Measurements from ENCODE around the gene FBXL2. TPM values are rescaled to one million over a fixed set of nuclear protein-coding genes. Genes with fewer than 3 reads are reported as not detected.

FBXL2 gene
- total and polyA plus RNA-seq, 2 of the 4 experiments (the other 2 are of a cell fraction): 15.8 to 21.0 TPM

GRCh38 chr3:33229066-33229465 lies 48.2 kb upstream of the FBXL2 start:
- H3K18ac ChIP-seq (ENCODE audit: low read depth, low read length): no peak overlapping the region
- H3K9me3 ChIP-seq (ENCODE audit: control insufficient read depth, insufficient read depth, low read length): no peaks in the 10 kb centered on the region
- intact Hi-C loops (cut with micrococcal nuclease) (no loop called here), in situ Hi-C loops (cut with MboI; ENCODE audit: low sequenced_read_pairs) (no loop called here), dilution Hi-C loops (cut with HindIII; ENCODE audit: low sequenced_read_pairs, unreplicated experiment) (no loop called here)
- no peak overlapping the region for H2BK120ac ChIP-seq (ENCODE audit: low read depth, low read length)
- no peak overlapping the region for H2AFZ ChIP-seq (replicated peaks; ENCODE audit: low read length, poor library complexity)
- no peak overlapping the region for H3K56ac ChIP-seq (ENCODE audit: extremely low read depth, insufficient read depth, low read length)
- DNase-seq: no peak
- H3K4ac ChIP-seq (ENCODE audit: low read depth, low read length): no peak overlapping the region
- H3K27ac ChIP-seq (ENCODE audit: insufficient read depth, low read length): no peak overlapping the region
- no peaks in the 10 kb centered on the region for H3K4me1 ChIP-seq (ENCODE audit: control insufficient read depth, insufficient read depth, low read length)
- WGBS, 2 experiments (ENCODE audit: extremely low coverage in 2 of 2, insufficient read length in 1 of 2): 80% methylated on average over 1 of the region's 3 CpGs; no CpG with 5 or more reads in 1 of the 2 experiments
- H3K36me3 ChIP-seq (ENCODE audit: control insufficient read depth, insufficient read depth, low read length): no peaks in the 10 kb centered on the region
- H2AK5ac ChIP-seq (ENCODE audit: low read depth, low read length): no peak overlapping the region
- ATAC-seq (ENCODE audit: low read depth): no peak
- TF ChIP-seq RCOR1 (IDR thresholded peaks at IDR 0.05; ENCODE audit: insufficient replicate concordance, low read length): no peak
- TF ChIP-seq ELK1 (IDR thresholded peaks at IDR 0.05; ENCODE audit: borderline replicate concordance, low read depth, low read length): no peak
- no peak for TF ChIP-seq SMC3 (IDR thresholded peaks at IDR 0.05; ENCODE audit: low read depth, low read length)
- TF ChIP-seq CHD1 (IDR thresholded peaks at IDR 0.05; ENCODE audit: low read depth, low read length): no peak
- no peak for TF ChIP-seq FOS (IDR thresholded peaks at IDR 0.05; ENCODE audit: low read depth, low read length)
- TF ChIP-seq CEBPB (IDR thresholded peaks at IDR 0.05; ENCODE audit: low read depth, low read length): no peak
- no peak for TF ChIP-seq MXI1 (IDR thresholded peaks at IDR 0.05; ENCODE audit: borderline replicate concordance, low read depth, low read length)
- no peak for TF ChIP-seq MAZ (IDR thresholded peaks at IDR 0.05; ENCODE audit: borderline replicate concordance, low read depth, low read length)
- no peak for TF ChIP-seq RFX5 (IDR thresholded peaks at IDR 0.05; ENCODE audit: low read depth, low read length)
- TF ChIP-seq POLR2A (IDR thresholded peaks at IDR 0.05; ENCODE audit: low read depth, low read length): no peak
- no peak for TF ChIP-seq BHLHE40 (IDR thresholded peaks at IDR 0.05; ENCODE audit: low read depth, low read length)
- TF ChIP-seq CTCF (conservative IDR thresholded peaks at IDR 0.05; ENCODE audit: low read depth, low read length): no peak
- TF ChIP-seq NFE2L2 (IDR thresholded peaks at IDR 0.05; ENCODE audit: low read depth, low read length): no peak
- no peak for TF ChIP-seq USF2 (IDR thresholded peaks at IDR 0.05; ENCODE audit: low read depth, low read length)
- TF ChIP-seq RAD21 (IDR thresholded peaks at IDR 0.05; ENCODE audit: low read length): no peak
- no peak for TF ChIP-seq MAFK (IDR thresholded peaks at IDR 0.05; ENCODE audit: low read depth, low read length)
- no peak overlapping the region for H2BK20ac ChIP-seq (ENCODE audit: low read depth, low read length)
- no peaks in the 10 kb centered on the region for H4K20me1 ChIP-seq (ENCODE audit: insufficient read depth, low read length)
- no peaks in the 10 kb centered on the region for H3K79me1 ChIP-seq (ENCODE audit: low read depth in 1 of 2, low read length in 2 of 2)
- H3K23ac ChIP-seq (ENCODE audit: low read depth, low read length): no peak overlapping the region
- no peak overlapping the region for H3K4me3 ChIP-seq (ENCODE audit: insufficient read depth, low read depth, low read length)
- no peaks in the 10 kb centered on the region for H3K9me1 ChIP-seq (ENCODE audit: insufficient read depth, low read length)
- H4K91ac ChIP-seq (ENCODE audit: insufficient read depth, low read depth, low read length): no peak overlapping the region
- no peak overlapping the region for H3K4me2 ChIP-seq (ENCODE audit: low read depth, low read length)
- H3K27me3 ChIP-seq (ENCODE audit: control insufficient read depth, insufficient read depth, low read length): peaks cover 19% of the 10 kb centered on the region
- ChIA-PET CTCF (no interaction called here), POLR2A (ENCODE audit: unreplicated experiment) (no interaction called here)
- no peak overlapping the region for H4K5ac ChIP-seq (ENCODE audit: low read depth, low read length)
- H3K14ac ChIP-seq (replicated peaks; ENCODE audit: low read depth, low read length): no peak overlapping the region
- H2AK9ac ChIP-seq (replicated peaks; ENCODE audit: low read depth, low read length, poor library complexity): no peak overlapping the region
- no TSS peak for BruUV-seq (replicated peaks)
- no peak overlapping the region for H3K9ac ChIP-seq (ENCODE audit: low read depth, low read length)
- H4K8ac ChIP-seq (ENCODE audit: low read depth in 2 of 2, low read length in 2 of 2): no peak overlapping the region
- no peak overlapping the region for H2BK15ac ChIP-seq (ENCODE audit: low read depth, low read length)
- H2BK5ac ChIP-seq (ENCODE audit: low read depth, low read length, poor library complexity, severe bottlenecking): no peak overlapping the region
